T-helper 1 cell (primary cell): ENCODE data around the gene PSMA7.
"Not testable (repeated sequence)": the region's sequence is repeated elsewhere in the genome, so short reads cannot be mapped to it uniquely, and the experiment has no call there.

Experiments used
- DNase-seq, 5 donors: peaks; one replicate each; pipeline ENCODE4 v3.0.0-alpha.2; 2012 to 2020

PSMA7 gene

GRCh38 chr20:62119115-62119514, 24.1 kb downstream of the PSMA7 start:
- DNase-seq, result no peak

GRCh38 chr20:62118113-62119043, 24.8 kb downstream of the PSMA7 start:
- DNase-seq, result no peak

GRCh38 chr20:62117658-62118057, 25.5 kb downstream of the PSMA7 start:
- peak; percentile 61 to 81 (median 74) for DNase-seq

GRCh38 chr20:62117362-62117646, 25.9 kb downstream of the PSMA7 start:
- DNase-seq, result no peak

GRCh38 chr20:62116558-62117361, 26.4 kb downstream of the PSMA7 start:
- DNase-seq, result no peak

GRCh38 chr20:62115800-62116407, 27.3 kb downstream of the PSMA7 start:
- not testable (repeated sequence) for DNase-seq

GRCh38 chr20:62114894-62115293, 28.3 kb downstream of the PSMA7 start:
- no peak for DNase-seq

GRCh38 chr20:62112368-62112767, 30.8 kb downstream of the PSMA7 start:
- no peak for DNase-seq

GRCh38 chr20:62111148-62111547, 32.0 kb downstream of the PSMA7 start:
- no peak for DNase-seq

GRCh38 chr20:62105592-62105991, 37.6 kb downstream of the PSMA7 start:
- DNase-seq, result no peak

- no peak for DNase-seq
These were observed 38.3 kb downstream of the PSMA7 start for GRCh38 chr20:62104791-62105345.

GRCh38 chr20:62104234-62104789, 38.9 kb downstream of the PSMA7 start:
- no peak for DNase-seq

GRCh38 chr20:62103508-62104233, 39.5 kb downstream of the PSMA7 start:
- no peak for DNase-seq

- DNase-seq, result no peak
These were observed 42.1 kb downstream of the PSMA7 start for GRCh38 chr20:62101078-62101477.

GRCh38 chr20:62097881-62098407, 45.2 kb downstream of the PSMA7 start:
- no peak for DNase-seq

- no peak for DNase-seq
These were observed 46.5 kb downstream of the PSMA7 start for GRCh38 chr20:62096421-62097380.

GRCh38 chr20:62089393-62089792, 53.8 kb downstream of the PSMA7 start:
- no peak for DNase-seq

GRCh38 chr20:62088258-62089127, 54.7 kb downstream of the PSMA7 start:
- no peak for DNase-seq

GRCh38 chr20:62087632-62088031, 55.6 kb downstream of the PSMA7 start:
- no peak for DNase-seq

- no peak for DNase-seq
These were observed 56.0 kb downstream of the PSMA7 start for GRCh38 chr20:62087227-62087626.
